ENCODE results near the gene CLECL1.
"Not testable (repeated sequence)": the region's sequence is repeated elsewhere in the genome, so short reads cannot be mapped to it uniquely, and the experiment has no call there.

CLECL1 gene

DNA sequence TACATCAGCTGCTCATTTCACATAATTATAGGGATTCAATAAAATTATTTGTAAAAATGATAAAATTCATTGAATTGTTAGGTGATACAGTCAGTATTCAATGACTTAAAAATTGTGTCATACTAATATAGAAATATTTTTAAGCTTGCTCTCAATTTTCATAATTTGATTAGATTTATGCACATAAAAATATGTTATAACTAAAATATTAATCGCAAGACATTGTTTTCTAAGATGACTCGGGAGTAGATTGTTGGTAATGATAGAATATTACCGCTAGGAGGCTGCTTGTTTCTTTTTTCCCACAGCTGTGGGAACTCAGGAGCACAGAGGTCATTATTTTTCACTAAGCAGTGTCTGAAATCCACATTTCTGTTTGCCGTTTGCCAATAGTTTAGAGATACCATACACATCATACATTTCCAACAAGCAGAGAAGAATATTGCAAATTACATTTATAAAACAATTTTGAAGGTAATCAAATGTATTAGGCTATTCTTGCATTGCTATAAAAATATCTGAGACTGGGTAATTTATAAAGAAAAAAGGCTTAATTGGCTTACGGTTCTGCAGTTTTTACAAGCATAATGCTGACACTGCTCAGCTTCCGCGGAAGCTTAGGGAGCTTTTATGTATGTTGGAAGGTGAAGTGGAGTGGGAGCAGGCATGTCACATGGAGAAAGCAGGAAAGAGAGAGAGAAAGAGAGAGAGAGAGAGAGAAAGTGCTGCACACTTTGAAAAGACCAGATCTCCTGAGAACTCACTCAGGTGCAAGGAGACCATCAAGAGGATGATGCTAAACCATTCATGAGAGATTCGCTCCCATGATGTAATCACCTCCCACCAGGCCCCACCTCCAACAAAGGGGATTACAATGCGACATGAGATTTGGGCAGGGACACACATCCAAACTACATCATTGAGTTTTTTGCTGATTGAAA is 18.6 kb upstream of the CLECL1 start:
- DNase-seq: no peak

DNA sequence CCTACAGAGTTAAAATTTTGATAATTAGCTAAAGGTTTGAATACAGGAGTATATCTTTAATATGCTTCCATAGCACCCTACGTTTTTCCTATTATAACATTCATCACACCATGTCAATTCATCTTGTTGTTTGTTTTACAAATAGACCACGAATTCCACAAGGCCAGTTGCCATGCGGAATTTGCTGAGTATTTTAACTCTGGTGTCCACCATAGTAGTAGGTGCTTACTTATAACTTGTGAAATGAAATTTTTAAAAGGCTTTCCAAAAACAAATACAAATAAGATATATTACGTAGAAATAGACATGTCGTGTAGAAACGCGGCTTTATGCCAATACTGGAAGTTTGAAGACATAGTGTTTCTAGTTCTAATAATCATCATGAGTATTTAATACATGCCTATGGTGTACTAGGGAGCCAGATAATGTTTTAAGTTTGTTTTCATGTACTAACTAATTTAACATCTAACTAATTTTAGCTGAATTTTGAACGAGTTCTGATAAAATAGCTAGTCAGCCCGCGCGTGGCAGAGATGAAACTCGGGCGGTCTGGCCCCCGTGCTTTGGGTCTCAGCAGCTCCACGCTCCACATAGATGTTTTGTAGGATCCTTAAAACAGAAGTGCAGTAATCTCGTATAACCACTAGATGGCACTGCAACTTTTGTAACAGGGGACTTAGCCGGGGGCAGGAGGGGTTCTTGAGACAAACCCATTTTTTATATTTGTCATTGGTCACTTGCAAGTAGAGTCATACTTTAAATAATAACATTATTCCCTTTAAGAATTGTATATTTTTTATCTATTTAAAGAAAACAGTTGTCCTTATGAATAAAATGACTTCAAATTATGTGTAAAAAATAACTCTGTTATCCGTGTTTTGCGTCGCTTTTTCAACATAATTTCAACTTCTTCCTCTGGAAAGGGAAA is 17.6 kb upstream of the CLECL1 start:
- no peak for DNase-seq

DNA sequence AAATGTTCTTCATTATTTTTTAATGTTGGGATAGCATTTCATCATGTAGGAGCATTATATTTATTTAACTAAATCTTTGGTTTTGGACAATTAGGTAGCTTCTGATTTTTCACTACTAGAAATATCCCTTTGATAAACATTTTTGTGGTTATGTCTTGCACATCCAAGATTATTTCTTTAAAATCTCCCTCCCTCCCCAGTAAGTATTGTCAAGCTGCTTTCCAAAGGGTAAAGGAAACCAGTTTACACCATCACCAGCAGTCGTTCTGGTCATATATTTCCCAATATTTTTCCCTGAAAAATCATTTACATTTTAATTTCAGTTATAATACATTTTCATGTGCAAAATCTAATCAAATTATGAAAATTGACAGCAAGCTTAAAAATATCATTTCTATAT is 16.7 kb upstream of the CLECL1 start:
- no peak for DNase-seq

DNA sequence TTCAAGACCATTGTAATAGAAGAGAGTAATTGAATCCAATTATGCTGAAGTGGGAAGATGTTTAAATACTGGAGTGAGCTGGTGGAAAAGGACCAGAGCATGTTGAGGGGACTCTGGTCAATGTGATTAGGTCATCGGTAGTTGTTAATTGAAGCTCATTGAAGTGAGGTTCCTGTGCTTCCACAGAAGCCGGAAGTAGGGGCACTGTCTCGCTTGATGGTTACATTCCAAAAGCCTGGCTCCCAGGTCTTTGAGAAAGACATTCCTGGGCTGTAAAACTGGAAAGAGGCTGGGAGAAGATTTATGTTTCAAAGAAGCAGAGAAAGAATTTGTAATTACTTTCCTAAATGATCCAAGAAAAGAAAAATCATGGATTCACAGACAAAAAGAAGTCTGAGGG is 12.3 kb upstream of the CLECL1 start:
- DNase-seq: no peak

DNA sequence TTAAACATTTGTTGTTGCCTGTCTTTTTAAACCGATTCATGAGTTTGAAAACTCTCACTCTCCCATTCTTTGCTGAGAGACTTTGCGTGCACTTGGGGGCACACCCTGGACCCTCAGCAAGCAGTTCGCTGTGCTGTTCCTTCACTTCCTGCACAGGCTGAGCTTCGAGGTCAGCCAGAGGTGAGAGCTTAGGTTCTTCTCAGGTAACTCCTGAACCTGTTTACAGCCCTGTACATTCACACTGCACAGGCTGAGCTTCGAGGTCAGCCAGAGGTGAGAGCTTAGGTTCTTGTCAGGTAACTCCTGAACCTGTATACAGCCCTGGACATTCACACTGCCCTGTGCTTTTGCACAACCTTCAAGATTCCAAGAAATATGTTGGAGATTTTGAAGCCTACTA is 9.8 kb upstream of the CLECL1 start:
- DNase-seq: no peak

DNA sequence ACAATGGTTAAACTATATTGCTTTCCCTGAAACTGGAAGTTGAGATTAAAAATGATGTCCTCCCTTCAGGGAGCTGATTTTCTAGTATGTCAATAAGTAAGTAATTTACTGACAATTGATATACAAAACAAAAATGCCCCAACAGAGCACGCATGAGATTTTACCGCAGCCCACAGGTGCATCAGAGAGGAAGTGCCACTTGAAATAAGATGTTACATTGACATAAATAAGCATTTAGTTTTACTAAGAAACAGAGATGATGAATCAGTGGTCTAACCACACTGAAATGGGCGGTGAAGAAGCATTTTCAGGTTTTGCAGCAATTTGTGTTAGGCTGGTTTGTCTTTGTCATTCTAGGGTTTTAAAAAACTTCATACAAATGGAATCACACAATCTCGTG is 8.8 kb upstream of the CLECL1 start:
- DNase-seq: no peak

DNA sequence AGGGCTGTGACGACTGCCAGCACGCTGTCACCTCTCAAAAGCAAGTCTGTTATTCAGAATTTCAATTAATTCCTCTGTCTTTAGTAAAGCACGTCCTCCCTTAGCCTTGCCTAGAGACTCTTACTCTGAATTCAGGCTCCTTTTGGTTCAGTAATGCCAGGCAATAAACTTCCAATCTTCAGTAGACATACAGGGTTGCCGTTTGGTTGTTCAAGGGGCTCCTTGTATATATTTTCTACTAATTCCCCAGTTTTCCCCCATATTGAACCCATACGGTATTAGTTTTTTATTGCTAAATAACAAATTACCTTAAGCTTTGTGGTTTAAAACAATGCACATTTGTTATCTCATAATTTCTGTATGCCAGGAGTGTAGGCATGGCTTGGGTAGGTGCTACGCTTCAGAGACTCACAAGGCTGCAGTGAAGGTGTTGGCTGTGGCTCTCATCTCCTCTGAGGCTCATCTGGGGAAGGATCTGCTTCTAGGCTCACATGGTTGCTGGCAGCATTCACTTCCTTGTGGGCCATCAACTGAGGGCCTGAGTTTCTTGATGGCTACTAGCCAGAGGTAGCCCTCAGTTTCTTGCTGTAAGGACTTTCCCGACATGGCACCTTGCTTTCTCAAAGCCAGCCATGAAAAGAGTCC is 7.3 kb upstream of the CLECL1 start:
- DNase-seq: no peak

DNA sequence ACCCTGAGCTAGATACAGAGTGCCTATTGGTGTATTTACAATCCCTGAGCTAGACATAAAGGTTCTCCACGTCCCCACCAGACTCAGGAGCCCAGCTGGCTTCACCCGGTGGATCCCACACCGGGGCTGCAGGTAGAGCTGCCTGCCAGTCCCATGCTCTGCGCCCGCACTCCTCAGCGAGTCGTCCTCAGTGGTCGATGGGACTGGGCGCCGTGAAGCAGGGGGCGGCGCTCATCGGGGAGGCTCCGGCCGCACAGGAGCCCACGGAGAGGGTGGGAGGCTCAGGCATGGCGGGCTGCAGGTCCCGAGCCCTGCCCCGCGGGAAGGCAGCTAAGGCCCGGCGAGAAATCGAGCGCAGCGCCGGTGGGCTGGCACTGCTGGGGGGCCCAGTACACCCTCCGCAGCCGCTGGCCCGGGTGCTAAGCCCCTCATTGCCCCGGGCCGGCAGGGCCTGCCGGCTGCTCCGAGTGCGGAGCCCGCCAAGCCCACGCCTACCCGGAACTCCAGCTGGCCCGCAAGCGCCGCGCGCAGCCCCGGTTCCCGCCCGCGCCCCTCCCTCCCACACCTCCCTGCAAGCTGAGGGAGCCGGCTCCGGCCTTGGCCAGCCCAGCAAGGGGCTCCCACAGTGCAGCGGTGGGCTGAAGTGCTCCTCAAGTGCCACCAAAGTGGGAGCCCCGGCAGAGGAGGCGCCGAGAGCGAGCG is 6.7 kb upstream of the CLECL1 start:
- DNase-seq: not testable (repeated sequence)

DNA sequence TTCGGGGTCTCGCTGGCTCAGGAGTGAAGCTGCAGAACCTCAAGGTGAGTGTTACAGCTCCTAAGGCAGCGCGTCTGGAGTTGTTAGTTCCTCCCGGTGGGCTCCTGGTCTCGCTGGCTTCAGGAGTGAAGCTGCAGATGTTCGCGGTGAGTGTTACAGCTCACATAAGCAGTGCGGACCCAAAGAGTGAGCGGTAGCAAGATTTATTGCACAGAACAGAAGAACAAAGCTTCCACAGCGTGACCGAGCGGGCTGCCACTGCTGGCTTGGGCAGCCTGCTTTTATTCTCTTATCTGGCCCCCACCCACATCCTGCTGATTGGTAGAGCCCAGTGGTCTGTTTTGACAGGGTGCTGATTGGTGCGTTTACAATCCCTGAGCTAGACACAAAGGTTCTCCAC is 6.0 kb upstream of the CLECL1 start:
- not testable (repeated sequence) for DNase-seq

DNA sequence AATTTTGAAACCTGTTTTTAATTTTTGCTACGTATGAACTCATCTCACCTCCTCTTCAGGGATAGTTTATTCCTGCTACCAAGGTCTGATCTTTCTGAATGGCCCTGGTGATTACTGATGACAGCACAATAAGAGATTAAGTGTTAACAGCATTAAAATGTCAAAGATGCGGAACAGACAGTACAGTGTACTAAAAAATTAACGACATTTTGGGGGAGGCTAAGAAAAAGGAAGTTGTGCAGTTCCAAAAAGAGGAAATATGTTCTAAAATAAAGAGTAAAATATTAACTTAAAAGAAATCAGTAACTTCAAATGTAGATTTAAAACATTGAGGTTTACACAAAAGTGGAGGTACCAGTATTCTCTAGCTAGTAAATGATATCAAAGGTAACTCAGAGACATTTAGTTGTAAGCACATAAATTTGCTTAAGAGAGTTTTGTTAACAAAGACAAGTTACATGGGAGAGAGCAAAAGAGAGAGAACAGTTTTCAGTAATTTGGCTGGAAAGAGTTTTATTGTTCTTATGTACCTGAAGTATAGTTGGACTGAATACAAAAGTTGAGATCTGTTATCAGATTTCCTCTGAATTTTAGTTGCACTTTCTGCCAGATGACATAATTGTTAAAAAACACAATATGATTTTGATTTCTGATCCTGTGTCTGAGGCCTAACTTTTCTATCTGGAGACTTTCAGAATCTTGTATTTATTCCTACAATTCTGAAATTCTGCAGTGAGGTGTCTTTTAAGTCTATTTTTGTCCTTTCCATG is 4.2 kb upstream of the CLECL1 start:
- no peak for DNase-seq

DNA sequence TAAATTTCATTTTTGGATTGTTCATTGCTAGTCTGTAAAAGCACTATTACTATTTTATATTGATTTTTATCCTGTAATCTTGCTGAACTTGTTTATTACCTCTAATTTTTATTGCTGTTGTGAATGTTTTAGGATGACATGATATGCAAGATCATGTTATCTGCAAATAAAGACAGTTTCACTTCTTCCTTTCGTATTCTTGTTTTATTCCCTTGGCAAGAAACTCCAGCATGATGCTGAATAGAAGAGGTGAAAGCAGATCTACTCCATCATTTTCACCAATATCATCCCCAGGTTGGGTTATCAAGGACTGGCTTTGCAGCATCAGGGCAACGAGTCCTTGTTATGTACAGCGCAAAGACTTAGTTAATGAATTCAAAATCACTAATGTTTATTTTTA is 2.7 kb upstream of the CLECL1 start:
- DNase-seq: no peak

DNA sequence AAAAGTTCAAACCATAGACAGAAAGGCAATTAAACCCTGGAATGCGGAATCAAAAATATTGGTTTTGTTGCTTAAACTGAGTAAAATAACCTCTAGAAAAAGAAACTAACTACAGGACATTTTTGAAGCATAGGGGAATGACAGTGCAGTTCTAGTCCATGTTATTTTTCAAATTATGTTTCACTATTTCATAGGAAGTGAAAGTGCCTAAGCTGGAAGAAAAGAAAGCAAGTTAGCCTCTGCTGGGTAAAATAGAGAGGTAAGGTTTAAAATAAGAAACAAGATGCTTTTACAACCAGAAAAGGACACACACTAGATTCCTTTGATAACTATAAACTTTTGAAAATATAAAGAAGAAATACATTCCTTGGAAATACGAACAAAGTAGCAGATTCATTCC is 1.1 kb downstream of the CLECL1 start:
- DNase-seq: no peak

DNA sequence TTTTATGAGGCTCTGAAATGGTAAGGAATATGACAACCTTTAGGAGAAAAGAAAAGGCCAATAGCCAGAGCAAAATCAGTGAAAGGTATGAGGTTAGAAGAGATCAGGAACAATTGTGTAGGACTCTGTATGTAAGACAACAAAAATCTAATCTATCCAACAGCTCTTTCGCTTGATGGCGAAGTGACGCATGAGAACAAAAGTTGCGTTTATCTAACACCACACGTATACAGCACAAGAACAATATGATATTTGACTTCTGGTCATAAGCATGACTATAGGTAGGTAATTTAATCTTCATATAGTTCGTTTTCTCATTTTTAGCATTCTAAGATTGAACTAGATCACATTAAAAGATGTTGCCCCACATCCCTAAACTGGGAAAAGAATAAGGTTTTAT is 1.5 kb downstream of the CLECL1 start:
- no peak for DNase-seq

DNA sequence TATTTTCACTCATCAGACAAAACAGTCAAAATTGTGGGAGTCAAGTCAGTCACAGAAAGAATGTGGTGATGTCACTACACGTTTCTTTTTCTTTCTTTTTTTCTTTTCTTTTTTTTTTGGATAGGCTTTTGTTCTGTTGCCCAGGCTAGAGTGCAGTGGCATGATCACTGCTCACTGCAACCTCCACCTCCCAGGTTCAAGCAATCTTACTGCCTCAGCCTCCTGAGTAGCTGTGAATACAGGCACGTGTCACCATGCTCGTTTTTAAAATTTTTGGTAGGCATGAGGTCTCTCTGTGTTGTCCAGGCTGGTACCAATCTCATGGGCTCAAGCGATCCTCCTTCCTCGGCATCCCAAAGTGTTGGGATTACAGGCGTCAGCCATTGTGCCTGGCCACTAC is 2.3 kb downstream of the CLECL1 start:
- no peak for DNase-seq

DNA sequence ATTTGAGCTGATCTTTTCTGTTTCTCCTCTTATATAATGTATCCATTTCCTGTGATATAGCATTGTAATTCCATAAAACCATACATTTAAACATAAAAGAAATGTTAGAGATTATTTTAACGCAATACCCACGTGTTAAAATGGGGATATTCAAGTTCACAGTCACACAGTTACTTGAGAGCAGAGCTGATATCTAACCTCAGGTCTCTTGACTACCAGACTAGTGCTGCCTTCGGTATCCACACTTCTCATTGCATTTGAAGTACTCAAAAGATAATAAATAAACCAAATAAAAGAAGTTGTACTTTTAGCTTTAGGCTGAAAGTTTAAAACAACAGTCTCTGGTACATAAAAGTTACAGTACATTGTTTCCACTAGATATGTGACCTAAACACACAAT is 2.9 kb downstream of the CLECL1 start:
- no peak for DNase-seq

DNA sequence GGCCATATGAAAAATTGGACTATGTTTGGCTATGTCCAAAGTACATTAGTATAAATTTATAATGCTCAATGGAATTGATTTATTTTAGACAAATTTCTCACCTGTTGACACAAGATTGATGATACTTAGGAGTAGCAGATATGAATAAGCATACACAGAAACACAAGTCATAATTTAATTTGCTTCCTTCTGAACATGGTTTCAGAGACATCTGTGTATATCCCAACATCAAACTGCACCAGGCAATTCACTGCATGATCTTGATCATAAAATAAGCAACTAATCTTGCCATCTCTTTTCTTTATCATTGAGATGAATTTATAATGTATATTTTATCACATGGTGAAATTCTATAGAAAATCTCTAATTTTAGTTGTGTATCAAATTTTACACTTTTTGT is 3.8 kb downstream of the CLECL1 start:
- no peak for DNase-seq

DNA sequence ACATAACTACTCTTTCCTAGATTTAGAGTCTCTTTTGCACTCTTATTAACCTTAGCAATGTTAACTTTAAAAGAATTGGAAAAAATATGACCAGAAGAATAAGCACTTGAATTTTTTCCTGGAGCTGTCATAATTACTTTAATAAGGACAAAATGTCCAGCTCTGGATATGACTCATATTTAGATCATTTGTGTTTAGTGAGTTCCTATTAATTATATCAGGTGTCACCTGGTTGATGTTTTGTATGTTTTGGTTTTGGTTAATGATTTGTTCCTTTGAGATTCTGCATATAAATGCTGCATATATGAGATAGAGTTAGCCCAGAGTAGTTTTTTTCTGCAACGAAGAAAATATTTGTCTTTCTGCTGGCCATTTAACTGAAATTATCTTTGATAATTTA is 5.1 kb downstream of the CLECL1 start:
- DNase-seq: no peak

DNA sequence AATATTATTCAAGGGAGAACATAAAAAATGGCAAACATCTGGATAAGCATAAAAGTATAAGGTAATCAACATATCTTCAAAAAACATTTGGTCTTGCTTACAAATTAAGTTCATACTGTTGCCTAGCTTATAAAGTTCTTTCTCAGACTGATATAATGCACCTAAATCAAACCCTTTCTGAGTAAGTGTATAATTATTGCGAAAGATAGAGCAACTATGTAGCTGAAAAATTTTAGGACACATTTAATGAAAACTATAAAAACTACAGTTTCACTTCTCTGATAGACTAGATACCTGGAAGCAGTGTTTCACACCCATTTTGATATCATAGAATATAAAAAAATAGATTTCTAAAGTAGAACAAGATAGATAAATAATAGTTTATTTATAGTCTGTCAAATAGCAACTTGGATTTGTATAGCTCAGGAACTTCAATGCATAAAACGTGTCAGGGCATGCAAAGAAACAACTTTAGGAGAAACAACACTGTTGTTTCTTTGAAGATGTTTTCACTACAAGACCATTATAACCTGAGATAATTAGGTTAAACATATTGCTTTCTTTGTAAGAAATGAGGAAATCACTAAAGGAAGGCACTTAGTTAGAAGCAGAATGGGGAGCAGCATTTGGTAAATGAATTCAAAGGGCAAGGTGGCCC is 7.6 kb downstream of the CLECL1 start:
- DNase-seq: no peak

DNA sequence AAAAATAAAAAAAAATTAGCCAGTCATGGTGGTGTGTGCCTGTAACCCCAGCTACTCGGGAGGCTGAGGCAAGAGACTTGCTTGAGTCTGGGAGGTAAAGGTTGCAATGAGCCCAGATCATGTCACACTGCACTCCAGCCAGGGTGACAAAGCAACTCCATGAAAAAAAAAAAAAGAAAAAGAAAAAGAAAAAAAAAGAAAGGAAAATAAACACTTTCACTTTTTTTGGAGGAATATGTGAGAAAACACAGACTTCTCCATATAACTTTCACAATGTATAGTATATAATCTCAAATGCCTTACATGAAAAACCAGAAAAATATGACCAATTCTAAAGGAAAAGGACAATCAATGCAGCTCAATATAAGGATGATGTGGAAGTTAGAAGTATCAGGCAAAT is 8.9 kb downstream of the CLECL1 start:
- DNase-seq: no peak

DNA sequence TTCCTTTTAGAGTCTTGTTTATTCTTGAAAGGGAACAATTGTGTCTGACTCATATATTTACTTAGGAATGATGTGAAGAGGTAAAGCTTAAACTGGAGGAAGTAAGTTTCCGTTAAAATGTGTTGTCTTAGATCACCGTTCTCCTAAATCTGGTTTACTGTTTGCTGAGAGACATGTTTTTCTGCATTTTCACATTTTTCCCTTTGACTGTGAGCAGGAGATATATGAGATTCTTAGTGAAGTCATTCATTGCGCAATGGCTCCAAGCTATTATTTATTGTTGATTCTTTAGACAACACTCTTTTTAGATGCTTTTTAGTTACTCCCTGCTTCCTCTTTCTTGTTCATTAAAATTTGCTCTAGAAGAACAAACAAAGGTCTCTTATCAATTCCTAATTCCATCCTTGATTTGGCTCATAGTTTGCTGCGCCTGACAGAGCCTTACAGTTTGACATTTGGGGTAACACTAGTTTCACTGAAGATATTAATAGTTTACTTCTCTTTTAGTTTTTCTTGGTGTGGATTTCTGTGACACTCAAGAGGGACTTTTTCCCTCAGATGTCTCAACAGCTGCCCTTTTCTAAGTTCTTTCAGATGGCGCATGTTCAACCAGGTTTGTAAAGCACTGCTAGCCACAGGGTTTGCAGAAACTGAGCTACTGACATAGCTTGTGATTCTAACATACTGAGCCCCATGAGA is 11.4 kb downstream of the CLECL1 start:
- DNase-seq: no peak

DNA sequence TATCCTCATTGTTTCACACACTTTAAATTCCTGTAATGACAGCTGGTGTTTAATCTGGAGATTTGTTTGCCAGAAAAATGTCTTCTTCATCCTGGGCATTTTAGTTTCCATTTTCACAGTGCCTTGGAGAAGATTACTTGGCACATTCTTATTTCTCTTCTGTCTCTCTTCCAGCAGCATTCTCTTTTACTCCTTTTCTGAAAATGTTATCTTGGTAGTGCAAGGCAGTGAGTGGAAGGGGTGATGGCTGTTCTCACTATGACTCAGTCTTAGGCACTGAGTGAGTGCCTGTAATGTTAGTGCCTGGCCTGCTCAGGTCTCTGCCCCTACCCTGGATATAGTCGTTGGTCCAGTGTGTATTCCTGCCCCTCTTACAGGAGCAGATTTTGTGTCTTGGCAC is 13.1 kb downstream of the CLECL1 start:
- DNase-seq: no peak

All from NCI-H1436 treated with DMSO at 0.1 percent for 48 hours (cell line).